SK-N-MC (cell line): ENCODE data around the gene PTPRG.

ENCODE experiments used
- EZH2 ChIP-seq: fragments of 200-600 bp; sonication (generic); IDR thresholded peaks from one replicate; pipeline ENCODE4 v1.6.1; 2017; ENCODE audit warnings: antibody characterized with exemption
- FOXP2 ChIP-seq: optimal IDR thresholded peaks from 2 replicates; pipeline ENCODE3; 2011; ENCODE audit warnings: mild to moderate bottlenecking, moderate library complexity; ENCODE audit not compliant: insufficient read depth; ENCODE audit errors: extremely low read length, control extremely low read depth
- POLR2AphosphoS5 ChIP-seq: IDR thresholded peaks from 2 replicates; pipeline ENCODE4 v1.6.1; 2012; ENCODE audit warnings: mild to moderate bottlenecking, low read depth, low read length, borderline replicate concordance

- TF ChIP-seq EZH2 (no peak), POLR2AphosphoS5 (no peak), FOXP2 (no peak)
These were observed 449.6 kb downstream of the PTPRG start for GRCh38 chr3:62010989-62011388.
